Measurements from ENCODE around the gene GRID1. TPM values are rescaled to one million over a fixed set of nuclear protein-coding genes. Genes with fewer than 3 reads are reported as not detected.

The GRID1 gene
- polyA plus RNA-seq, 3 donors: 0.71 to 1.7 (median 1.6) TPM

- no peak overlapping the region for H3K27ac ChIP-seq (ENCODE audit: low read depth, low read length)
- WGBS, 3 donors: 73 to 82% (median 78%) methylated on average over 2 of the region's 2 CpGs
These were observed 752.0 kb downstream of the GRID1 start for GRCh38 chr10:85614566-85614965.

GRCh38 chr10:85613391-85613790 is 753.2 kb downstream of the GRID1 start:
- no peak overlapping the region for H3K27ac ChIP-seq (ENCODE audit: low read depth, low read length)
- WGBS, 3 donors: 92 to 95% (median 94%) methylated on average over 10 of the region's 10 CpGs

- H3K27ac ChIP-seq (ENCODE audit: low read depth, low read length): no peak overlapping the region
- 73 to 75% (median 75%) methylated on average over 6 of the region's 6 CpGs for WGBS, 3 donors
These were observed 753.8 kb downstream of the GRID1 start for GRCh38 chr10:85612833-85613232.

GRCh38 chr10:85612378-85612775 is 754.2 kb downstream of the GRID1 start:
- 45 to 78% (median 48%) methylated on average over 3 of the region's 3 CpGs for WGBS, 3 donors
- no peak overlapping the region for H3K27ac ChIP-seq (ENCODE audit: low read depth, low read length)

DNA sequence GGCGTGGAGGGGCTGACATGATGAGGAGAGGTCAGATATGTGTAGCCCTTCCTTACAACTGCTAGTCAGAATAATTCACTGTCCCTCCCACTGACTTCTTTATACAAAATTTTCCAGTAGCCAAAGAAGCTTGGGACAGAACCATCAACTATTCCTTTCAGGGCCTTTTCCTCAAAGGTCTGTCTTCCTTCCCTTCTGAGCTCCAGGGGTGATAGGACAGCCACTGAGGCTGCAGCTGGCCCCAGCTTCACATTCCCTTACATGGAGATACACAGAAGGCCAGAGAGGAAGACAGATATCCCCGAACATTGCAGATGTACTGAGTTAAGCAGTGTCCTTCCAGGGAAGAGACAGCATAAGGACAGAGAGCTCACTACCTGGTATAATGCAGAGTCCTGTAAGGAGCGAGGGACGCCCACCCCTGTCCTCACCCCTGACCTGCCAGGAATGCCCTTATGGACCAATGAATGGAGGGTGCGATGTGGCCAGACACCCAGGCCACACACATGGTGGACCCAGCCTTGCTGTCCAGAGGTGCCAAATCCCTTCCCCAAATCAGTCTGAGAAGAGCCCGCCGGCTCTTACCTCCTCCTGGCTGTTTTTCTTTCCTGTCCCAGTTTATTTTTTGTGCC is 754.7 kb downstream of the GRID1 start:
- WGBS, 3 donors: 84 to 91% (median 84%) methylated on average over 7 of the region's 7 CpGs
- no peak overlapping the region for H3K27ac ChIP-seq (ENCODE audit: low read depth, low read length)

- no peak overlapping the region for H3K27ac ChIP-seq (ENCODE audit: low read depth, low read length)
- WGBS, 3 donors: 78 to 89% (median 80%) methylated on average over 5 of the region's 5 CpGs
These were observed 755.4 kb downstream of the GRID1 start for GRCh38 chr10:85611093-85611740.

GRCh38 chr10:85610381-85611092 is 756.1 kb downstream of the GRID1 start:
- 70 to 91% (median 83%) methylated on average over 3 of the region's 3 CpGs for WGBS, 3 donors
- no peak overlapping the region for H3K27ac ChIP-seq (ENCODE audit: low read depth, low read length)

- 74 to 81% (median 80%) methylated on average over 5 of the region's 5 CpGs for WGBS, 3 donors
- no peak overlapping the region for H3K27ac ChIP-seq (ENCODE audit: low read depth, low read length)
These were observed 757.1 kb downstream of the GRID1 start for GRCh38 chr10:85609509-85609908.

DNA sequence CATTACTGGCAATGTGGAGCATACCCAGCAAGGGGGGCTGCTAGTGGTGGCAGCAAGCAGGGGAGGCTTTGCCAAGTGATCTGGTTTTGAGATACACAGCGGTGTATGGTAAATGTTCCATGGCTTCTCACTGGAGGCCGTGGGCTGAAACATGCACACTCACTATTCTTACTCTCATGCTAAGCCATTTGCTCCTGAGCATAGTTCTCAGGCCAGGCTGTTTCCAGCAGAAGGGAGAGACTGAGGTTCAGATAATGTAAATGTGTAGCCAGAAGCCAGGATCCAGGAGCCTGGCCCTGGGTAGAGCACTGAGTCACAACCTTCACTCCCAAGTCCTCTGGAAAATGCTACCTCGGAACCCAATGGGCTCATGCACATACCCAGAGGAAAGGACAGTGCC is 757.9 kb downstream of the GRID1 start:
- WGBS, 3 donors: 89 to 94% (median 90%) methylated on average over 3 of the region's 3 CpGs
- no peak overlapping the region for H3K27ac ChIP-seq (ENCODE audit: low read depth, low read length)

- no peak overlapping the region for H3K27ac ChIP-seq (ENCODE audit: low read depth, low read length)
- WGBS, 3 donors: 84 to 89% (median 89%) methylated on average over 11 of the region's 11 CpGs
These were observed 759.4 kb downstream of the GRID1 start for GRCh38 chr10:85607043-85607695.

- 82 to 91% (median 82%) methylated on average over 5 of the region's 5 CpGs for WGBS, 3 donors
- H3K27ac ChIP-seq (ENCODE audit: low read depth, low read length): no peak overlapping the region
These were observed 760.2 kb downstream of the GRID1 start for GRCh38 chr10:85606401-85606800.

- no peak overlapping the region for H3K27ac ChIP-seq (ENCODE audit: low read depth, low read length)
- 78 to 84% (median 82%) methylated on average over 5 of the region's 5 CpGs for WGBS, 3 donors
These were observed 761.7 kb downstream of the GRID1 start for GRCh38 chr10:85604884-85605283.

DNA sequence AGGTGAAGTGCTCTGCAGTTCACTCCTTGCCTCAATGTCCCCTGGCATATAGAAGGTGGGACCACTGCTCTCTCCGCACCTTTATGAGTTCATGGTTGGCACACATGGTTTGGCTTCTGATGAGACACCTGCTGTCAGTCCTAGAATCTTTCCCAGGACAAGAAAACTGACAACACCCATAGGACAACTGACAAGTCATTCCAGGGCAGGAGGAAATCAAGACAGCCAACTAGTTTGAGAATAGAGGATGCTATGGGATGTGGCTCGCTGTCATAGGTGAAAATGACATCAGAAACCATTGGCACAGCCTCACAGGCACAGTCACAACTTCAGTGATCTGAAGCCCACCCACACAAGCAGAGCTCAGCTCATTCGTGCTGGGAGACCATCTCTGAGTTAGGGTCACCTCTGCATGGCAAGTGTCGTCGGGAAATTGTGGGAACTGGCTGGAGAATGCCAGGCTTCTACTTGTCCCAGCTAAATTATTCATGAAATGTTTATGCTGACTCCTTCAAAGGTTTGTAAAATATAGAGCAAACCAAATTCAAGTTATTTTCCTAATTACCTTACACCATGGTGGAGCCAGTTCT is 762.4 kb downstream of the GRID1 start:
- WGBS, 3 donors: 80 to 84% (median 81%) methylated on average over 5 of the region's 5 CpGs
- H3K27ac ChIP-seq (ENCODE audit: low read depth, low read length): no peak overlapping the region

DNA sequence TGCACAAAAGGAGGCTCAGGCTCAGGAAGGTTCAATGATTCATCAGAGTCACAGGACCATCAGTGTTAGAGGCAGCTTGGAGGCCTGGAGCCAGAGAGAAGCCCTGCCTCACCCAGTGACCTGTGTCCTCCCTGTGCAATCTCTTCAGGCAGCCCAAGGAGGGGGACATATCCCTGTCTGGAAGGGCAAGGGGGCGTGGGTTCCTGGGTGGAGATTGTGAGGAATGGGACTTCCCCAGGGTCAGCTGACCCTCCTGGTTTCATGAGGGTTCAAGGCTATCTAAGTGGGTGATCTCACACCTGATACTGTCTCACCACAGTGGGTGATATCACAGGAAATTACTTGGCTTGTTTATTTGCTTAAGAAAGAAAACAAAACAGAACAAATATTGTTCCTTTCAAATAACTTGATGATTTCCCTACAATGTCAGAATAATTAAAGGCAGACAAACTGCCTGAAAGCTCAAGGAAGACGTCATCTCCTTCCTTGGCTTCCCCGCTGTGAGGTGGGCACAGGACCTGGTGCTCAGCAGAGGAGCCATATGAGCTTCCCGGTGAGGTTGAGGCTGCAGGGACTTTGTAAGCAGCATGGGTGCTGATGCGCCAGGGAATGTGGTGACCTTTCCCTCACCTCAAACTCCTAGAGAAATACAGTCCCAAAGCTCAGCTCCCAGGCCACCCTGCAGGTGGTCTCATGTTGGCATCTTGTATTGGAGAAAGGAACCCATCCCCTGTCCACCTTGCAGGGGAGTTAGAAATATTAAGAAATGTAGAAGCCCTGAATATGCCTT is 763.2 kb downstream of the GRID1 start:
- H3K27ac ChIP-seq (ENCODE audit: low read depth, low read length): no peak overlapping the region
- WGBS, 3 donors: 68 to 85% (median 76%) methylated on average over 5 of the region's 5 CpGs

- WGBS, 3 donors: 74 to 94% (median 80%) methylated on average over 1 of the region's 1 CpG
- no peak overlapping the region for H3K27ac ChIP-seq (ENCODE audit: low read depth, low read length)
These were observed 763.9 kb downstream of the GRID1 start for GRCh38 chr10:85602713-85603112.

- no peak overlapping the region for H3K27ac ChIP-seq (ENCODE audit: low read depth, low read length)
- 94 to 96% (median 95%) methylated on average over 18 of the region's 18 CpGs for WGBS, 3 donors
These were observed 764.3 kb downstream of the GRID1 start for GRCh38 chr10:85602306-85602705.

DNA sequence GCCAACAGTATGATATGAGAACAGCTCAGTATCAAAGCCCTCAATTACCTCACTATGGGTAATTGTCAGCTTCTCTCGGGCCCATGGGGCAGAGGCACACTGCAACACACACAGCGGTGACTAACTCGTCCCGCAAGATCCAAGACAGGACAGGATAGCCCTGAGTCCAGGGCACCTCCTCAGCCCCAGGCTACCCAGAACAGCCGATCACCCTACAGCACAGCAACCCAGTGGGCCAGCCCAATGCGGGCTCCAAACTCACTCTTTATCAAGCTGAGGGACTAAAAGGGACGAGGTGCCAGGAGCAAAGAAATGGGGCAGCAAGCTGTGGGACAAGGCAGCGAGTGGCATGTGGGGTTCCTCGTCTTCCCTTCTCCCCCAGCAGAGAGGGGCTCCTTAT is 765.1 kb downstream of the GRID1 start:
- H3K27ac ChIP-seq (ENCODE audit: low read depth, low read length): no peak overlapping the region
- WGBS, 3 donors: 92 to 94% (median 92%) methylated on average over 9 of the region's 9 CpGs

DNA sequence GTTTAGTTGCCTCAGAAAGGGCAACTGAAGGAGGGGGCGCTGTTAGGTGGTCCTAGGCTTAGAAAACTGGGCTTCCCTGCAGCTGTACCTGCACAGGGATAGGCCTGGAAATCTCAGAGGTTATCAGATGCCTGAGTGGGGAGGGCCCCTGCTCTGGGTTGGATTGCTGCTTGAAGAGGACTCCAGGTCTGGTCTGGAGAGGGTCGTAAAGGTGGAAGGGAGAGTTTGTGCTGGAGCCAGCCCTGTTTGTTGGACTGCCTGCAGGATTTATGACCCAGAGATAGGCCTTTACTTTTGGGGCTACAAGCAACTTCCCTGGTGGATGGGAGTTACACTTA is 765.9 kb downstream of the GRID1 start:
- 78 to 84% (median 81%) methylated on average over 2 of the region's 2 CpGs for WGBS, 3 donors
- H3K27ac ChIP-seq (ENCODE audit: low read depth, low read length): no peak overlapping the region

All from adipose tissue (tissue), 3 donors.